Measurements from ENCODE around the gene PSMA4.
"Not testable (repeated sequence)": the region's sequence is repeated elsewhere in the genome, so short reads cannot be mapped to it uniquely, and the experiment has no call there.

Gene PSMA4
- 38.7 to 55.6 (median 51.9) reads per million in 3 donors for total RNA-seq

DNA sequence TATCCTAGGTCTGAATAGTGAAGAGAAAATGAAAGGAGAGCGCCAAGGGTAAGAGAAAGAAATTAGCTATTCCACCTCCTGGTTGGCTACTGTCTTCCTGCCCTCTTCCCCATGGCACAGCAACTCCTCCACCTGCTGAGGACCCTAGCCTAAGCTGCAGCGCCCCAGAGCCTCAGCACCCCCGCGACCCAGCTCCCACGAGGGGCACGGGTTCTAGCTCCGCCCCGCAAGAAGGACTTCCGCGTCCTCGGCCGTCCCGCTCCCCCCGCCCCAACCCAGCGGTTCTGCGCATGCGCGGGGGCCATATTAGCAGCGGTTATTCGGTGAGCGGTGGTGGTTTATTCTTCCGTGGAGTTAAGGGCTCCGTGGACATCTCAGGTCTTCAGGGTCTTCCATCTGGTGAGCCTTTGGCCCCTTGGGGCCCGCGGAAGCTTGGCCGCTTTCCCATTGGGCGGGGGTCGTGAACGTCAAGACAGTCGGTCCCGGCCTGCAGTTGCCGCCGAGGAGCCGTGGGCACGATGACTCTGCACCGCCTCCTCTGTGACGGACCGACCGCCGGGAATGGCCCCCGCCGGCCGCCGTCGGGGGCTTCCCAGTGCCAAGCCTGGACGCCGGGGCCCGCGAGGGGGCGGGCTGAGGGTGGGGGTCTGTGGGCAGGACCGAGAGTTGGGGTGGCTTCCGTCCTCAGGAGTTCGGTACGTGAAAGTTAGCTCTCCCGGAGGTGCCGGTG is at the start of gene PSMA4:
PSMA4 (plus strand) TSS at position 304 of the 730 bp plus-strand sequence. CDS start 1,484 bp downstream, outside the sequence.
- H3K4me1 ChIP-seq (ENCODE audit: control insufficient read depth, insufficient read depth, low read length, poor library complexity, severe bottlenecking), result peaks cover 5% of the 10 kb centered on the region
- peak within 1 kb of the TSS; percentile 95 for H3K4me3 ChIP-seq (ENCODE audit: insufficient read depth, low read depth, low read length, poor library complexity, severe bottlenecking)
- peak within 1 kb of the TSS; percentile 99 for H3K27ac ChIP-seq (ENCODE audit: insufficient read depth, low read length, poor library complexity, severe bottlenecking)
- H3K27me3 ChIP-seq (replicated peaks; ENCODE audit: control insufficient read depth, insufficient read depth, low read length, poor library complexity, severe bottlenecking), result no peaks in the 10 kb centered on the region
- H3K36me3 ChIP-seq (ENCODE audit: control insufficient read depth, insufficient read depth, low read length), result peaks cover 20% of the 10 kb centered on the region
- H3K9me3 ChIP-seq (ENCODE audit: control insufficient read depth, low read length), result no peaks in the 10 kb centered on the region
- DNase-seq, result peak; percentile 87 to 91 (median 87)

DNA sequence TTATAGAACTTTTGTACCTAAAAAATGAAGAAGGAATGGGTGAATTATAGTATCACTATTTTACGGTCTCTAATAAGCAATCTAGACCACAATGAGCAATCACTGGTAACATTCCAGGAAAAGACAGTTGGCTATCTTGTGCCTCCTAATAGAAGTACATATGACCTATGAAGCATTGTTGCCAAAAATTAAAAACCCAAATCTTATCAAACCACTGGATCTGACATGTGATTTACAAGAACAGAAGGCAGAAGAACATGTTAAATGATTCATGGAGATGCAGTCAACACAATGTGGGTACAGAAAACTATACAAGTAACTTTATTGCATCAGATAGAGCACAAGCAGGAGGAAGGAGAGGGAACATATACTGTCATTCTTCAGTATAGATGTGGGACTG is 47.4 kb upstream of the PSMA4 start:
- no peak overlapping the region for H3K27ac ChIP-seq (ENCODE audit: insufficient read depth, low read length, poor library complexity, severe bottlenecking)
- no peaks in the 10 kb centered on the region for H3K27me3 ChIP-seq (replicated peaks; ENCODE audit: control insufficient read depth, insufficient read depth, low read length, poor library complexity, severe bottlenecking)
- no peaks in the 10 kb centered on the region for H3K4me1 ChIP-seq (ENCODE audit: control insufficient read depth, insufficient read depth, low read length, poor library complexity, severe bottlenecking)
- peaks cover 76% of the 10 kb centered on the region for H3K36me3 ChIP-seq (ENCODE audit: control insufficient read depth, insufficient read depth, low read length)
- DNase-seq, result no peak
- no peak overlapping the region for H3K4me3 ChIP-seq (ENCODE audit: insufficient read depth, low read depth, low read length, poor library complexity, severe bottlenecking)
- H3K9me3 ChIP-seq (ENCODE audit: control insufficient read depth, low read length), result no peaks in the 10 kb centered on the region

DNA sequence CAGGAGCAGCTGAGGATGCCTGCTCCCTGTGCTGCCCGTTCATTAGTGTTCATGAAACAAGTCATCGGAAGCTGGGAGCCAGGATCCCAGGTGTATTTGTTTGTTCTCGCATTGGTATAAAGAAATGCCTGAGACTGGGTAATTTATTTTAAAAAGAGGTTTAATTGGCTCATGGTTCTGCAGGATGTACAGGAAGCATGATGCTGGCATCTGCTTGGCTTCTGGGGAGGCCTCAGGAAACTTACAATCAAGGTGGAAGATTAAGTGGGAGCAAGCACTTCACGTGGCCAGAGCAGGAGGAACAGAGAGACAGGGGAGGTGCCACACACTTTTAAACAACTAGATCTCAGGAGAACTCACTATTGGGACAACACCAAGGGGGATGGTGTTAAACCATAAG is 38.4 kb upstream of the PSMA4 start:
- peaks cover 17% of the 10 kb centered on the region for H3K36me3 ChIP-seq (ENCODE audit: control insufficient read depth, insufficient read depth, low read length)
- no peaks in the 10 kb centered on the region for H3K4me1 ChIP-seq (ENCODE audit: control insufficient read depth, insufficient read depth, low read length, poor library complexity, severe bottlenecking)
- no peaks in the 10 kb centered on the region for H3K27me3 ChIP-seq (replicated peaks; ENCODE audit: control insufficient read depth, insufficient read depth, low read length, poor library complexity, severe bottlenecking)

DNA sequence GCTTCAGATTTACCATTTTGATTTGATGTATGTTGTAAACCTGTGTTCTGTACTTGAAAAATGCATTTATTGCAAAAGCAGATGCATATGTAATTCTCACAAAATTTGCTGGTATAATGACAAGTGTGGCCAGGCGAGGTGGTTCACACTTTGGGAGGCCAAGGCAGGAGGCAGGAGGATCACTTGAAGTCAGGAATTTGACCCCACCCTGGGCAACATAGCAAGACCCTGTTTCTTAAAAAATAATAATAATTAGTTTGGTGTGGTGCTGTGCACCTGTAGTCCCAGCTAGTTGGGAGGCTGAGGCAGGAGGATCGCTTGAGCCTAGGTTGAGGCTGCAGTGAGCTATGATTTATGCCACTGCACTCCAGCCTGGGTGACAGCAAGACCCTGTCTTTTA is 37.6 kb upstream of the PSMA4 start:
- Histone ChIP-seq H3K27ac (ENCODE audit: insufficient read depth, low read length, poor library complexity, severe bottlenecking) (no peak overlapping the region), H3K27me3 (replicated peaks; ENCODE audit: control insufficient read depth, insufficient read depth, low read length, poor library complexity, severe bottlenecking) (no peaks in the 10 kb centered on the region), H3K9me3 (ENCODE audit: control insufficient read depth, low read length) (no peaks in the 10 kb centered on the region), H3K4me3 (ENCODE audit: insufficient read depth, low read depth, low read length, poor library complexity, severe bottlenecking) (no peak overlapping the region), H3K4me1 (ENCODE audit: control insufficient read depth, insufficient read depth, low read length, poor library complexity, severe bottlenecking) (no peaks in the 10 kb centered on the region), H3K36me3 (ENCODE audit: control insufficient read depth, insufficient read depth, low read length) (peaks cover 11% of the 10 kb centered on the region)
- no peak for DNase-seq

More for the DNA sequence above, 38.4 kb upstream of the PSMA4 start:
- Histone ChIP-seq H3K4me3 (ENCODE audit: insufficient read depth, low read depth, low read length, poor library complexity, severe bottlenecking) (no peak overlapping the region), H3K27ac (ENCODE audit: insufficient read depth, low read length, poor library complexity, severe bottlenecking) (no peak overlapping the region), H3K9me3 (ENCODE audit: control insufficient read depth, low read length) (no peaks in the 10 kb centered on the region)
- no peak for DNase-seq

DNA sequence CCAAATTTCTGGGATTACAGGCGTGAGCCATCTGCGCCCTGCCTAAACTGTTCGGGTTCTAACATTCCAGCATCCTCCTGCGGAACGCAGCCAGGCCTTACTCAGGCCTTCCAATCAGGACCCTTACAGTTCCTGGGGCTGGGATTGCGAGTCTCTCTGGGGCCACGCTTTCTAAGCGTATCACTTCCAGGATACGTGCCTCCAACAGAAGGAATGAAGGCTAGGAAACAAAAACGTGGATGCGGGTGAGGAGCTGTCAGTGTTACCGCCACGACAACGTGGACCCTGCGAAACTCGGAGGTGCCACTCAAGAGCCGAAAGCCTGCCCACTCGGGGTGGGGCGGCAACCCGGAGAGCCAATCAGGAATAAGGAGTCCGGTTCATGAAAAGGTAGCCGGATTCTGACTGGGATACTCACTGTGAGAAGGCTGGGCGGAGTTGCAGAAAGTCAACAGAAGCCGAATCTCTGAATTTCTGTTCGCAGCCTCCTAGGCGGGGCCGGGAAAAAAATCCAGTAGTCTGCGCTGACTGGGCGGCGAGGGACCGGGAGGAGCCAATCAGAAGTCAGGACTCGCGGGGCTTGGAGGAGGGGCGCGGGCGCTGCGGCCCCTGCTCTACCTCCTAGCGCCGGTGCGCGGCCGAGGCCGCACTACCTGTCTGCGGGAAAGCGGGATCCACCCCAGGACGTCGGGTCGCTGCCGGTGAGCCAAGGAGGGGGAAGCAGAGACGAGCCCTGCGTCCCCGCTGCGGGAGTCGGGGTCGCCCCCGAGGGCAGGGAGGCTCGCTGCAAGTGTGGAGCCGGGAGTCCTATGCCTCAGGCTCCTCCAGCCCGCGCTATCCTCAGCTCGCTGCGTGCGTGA is 33.0 kb upstream of the PSMA4 start, which contains the start of gene HYKK:
HYKK (plus strand) TSS at position 607 of the 860 bp plus-strand sequence. CDS start 5,512 bp downstream, outside the sequence.
- Histone ChIP-seq H3K27ac (ENCODE audit: insufficient read depth, low read length, poor library complexity, severe bottlenecking) (no peak within 1 kb of the TSS), H3K4me1 (ENCODE audit: control insufficient read depth, insufficient read depth, low read length, poor library complexity, severe bottlenecking) (peaks cover 6% of the 10 kb centered on the region), H3K9me3 (ENCODE audit: control insufficient read depth, low read length) (no peaks in the 10 kb centered on the region), H3K36me3 (ENCODE audit: control insufficient read depth, insufficient read depth, low read length) (no peaks in the 10 kb centered on the region), H3K27me3 (replicated peaks; ENCODE audit: control insufficient read depth, insufficient read depth, low read length, poor library complexity, severe bottlenecking) (no peaks in the 10 kb centered on the region), H3K4me3 (ENCODE audit: insufficient read depth, low read depth, low read length, poor library complexity, severe bottlenecking) (peak within 1 kb of the TSS; percentile 73)
- DNase-seq, result peak; percentile 39 to 69 (median 58)

DNA sequence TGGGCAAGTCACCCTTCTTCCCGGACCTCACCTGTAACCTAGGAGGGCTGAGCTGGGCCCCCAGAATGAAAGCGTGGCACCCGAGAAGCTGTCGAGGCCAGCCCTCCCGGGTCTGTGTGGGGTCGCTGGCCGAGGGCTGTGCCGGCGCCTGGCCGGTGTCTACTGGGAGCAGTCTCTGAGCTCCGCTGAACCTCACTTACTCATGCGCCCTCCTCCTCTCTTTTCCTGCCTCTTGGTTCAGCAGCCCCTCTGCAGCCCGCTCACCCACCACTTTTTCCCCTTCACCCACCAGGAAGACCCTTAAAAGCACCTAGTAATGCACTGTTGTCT is 32.4 kb upstream of the PSMA4 start:
- no peaks in the 10 kb centered on the region for H3K9me3 ChIP-seq (ENCODE audit: control insufficient read depth, low read length)
- peak overlapping the region; percentile 73 for H3K4me3 ChIP-seq (ENCODE audit: insufficient read depth, low read depth, low read length, poor library complexity, severe bottlenecking)
- DNase-seq, result no peak
- H3K4me1 ChIP-seq (ENCODE audit: control insufficient read depth, insufficient read depth, low read length, poor library complexity, severe bottlenecking), result peaks cover 6% of the 10 kb centered on the region
- H3K27ac ChIP-seq (ENCODE audit: insufficient read depth, low read length, poor library complexity, severe bottlenecking), result no peak overlapping the region
- H3K27me3 ChIP-seq (replicated peaks; ENCODE audit: control insufficient read depth, insufficient read depth, low read length, poor library complexity, severe bottlenecking), result no peaks in the 10 kb centered on the region
- no peaks in the 10 kb centered on the region for H3K36me3 ChIP-seq (ENCODE audit: control insufficient read depth, insufficient read depth, low read length)

DNA sequence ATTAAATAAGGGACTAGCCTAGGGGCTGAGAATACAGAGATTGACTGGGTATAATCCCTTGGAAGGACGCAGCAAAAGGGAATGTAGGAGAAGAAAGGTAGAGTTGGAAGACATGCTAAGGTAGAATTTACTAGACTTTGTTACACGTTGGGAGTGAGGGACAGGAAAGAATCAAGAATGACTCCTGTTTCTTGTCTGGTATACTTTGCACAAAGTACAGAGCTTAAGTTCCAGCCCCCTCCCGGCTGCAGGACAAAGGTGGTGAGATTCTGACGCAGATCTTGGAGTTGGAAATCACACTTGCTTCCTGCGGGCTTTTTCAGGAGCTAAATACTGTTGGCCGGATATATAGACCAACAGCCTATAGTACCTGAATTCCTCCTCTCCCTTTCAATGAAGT is 32.0 kb upstream of the PSMA4 start:
- Histone ChIP-seq H3K27me3 (replicated peaks; ENCODE audit: control insufficient read depth, insufficient read depth, low read length, poor library complexity, severe bottlenecking) (no peaks in the 10 kb centered on the region), H3K36me3 (ENCODE audit: control insufficient read depth, insufficient read depth, low read length) (no peaks in the 10 kb centered on the region), H3K4me1 (ENCODE audit: control insufficient read depth, insufficient read depth, low read length, poor library complexity, severe bottlenecking) (peaks cover 6% of the 10 kb centered on the region), H3K4me3 (ENCODE audit: insufficient read depth, low read depth, low read length, poor library complexity, severe bottlenecking) (no peak overlapping the region), H3K9me3 (ENCODE audit: control insufficient read depth, low read length) (no peaks in the 10 kb centered on the region), H3K27ac (ENCODE audit: insufficient read depth, low read length, poor library complexity, severe bottlenecking) (no peak overlapping the region)
- DNase-seq, result no peak

DNA sequence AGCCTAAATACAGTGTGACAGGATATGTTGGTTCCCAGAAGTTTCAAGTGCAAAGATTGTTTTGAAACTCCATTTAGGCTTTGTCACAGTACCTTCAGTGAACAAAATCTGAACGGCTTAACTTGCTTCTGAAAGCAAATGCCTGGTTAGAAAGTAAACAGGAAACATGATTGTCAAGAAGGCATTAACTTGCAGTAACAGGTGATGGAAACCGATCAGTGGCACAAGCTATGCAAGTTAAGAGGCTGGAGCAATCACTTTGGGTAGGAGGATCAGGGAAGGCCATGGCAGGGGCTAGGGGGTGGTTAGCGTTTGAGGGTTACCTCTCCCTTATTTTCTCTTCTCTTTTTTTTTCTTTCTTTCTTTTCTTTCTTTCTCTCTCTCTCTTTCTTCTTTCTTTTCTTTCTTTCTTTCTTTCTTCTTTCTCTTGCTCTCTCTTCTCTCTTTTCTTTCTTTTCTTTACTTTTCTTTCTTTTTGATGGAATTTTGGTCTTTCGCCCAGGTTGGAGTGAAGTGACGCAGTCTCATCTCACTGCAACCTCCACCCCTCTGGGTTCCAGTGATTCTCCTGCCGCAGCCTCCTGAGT is 30.4 kb upstream of the PSMA4 start:
- no peak for DNase-seq
- Histone ChIP-seq H3K4me3 (ENCODE audit: insufficient read depth, low read depth, low read length, poor library complexity, severe bottlenecking) (no peak overlapping the region), H3K27me3 (replicated peaks; ENCODE audit: control insufficient read depth, insufficient read depth, low read length, poor library complexity, severe bottlenecking) (no peaks in the 10 kb centered on the region)

DNA sequence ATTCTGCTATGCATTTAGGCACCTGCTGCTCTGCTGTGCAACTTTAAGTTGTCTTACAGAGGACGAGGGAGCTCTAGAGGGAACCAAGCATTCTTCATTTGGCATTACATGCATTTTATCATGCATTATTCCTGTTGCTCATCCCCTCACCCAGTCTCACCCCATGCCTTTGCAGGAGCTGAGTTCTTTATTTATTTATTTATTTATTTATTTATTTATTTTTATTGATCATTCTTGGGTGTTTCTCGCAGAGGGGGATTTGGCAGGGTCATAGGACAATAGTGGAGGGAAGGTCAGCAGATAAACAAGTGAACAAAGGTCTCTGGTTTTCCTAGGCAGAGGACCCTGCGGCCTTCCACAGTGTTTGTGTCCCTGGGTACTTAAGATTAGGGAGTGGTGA is 20.2 kb upstream of the PSMA4 start:
- H3K4me3 ChIP-seq (ENCODE audit: insufficient read depth, low read depth, low read length, poor library complexity, severe bottlenecking); H3K27me3 ChIP-seq (replicated peaks; ENCODE audit: control insufficient read depth, insufficient read depth, low read length, poor library complexity, severe bottlenecking); DNase-seq; H3K9me3 ChIP-seq (ENCODE audit: control insufficient read depth, low read length); H3K36me3 ChIP-seq (ENCODE audit: control insufficient read depth, insufficient read depth, low read length); H3K27ac ChIP-seq (ENCODE audit: insufficient read depth, low read length, poor library complexity, severe bottlenecking); H3K4me1 ChIP-seq (ENCODE audit: control insufficient read depth, insufficient read depth, low read length, poor library complexity, severe bottlenecking): not testable (repeated sequence)

More for the DNA sequence above, 30.4 kb upstream of the PSMA4 start:
- Histone ChIP-seq H3K4me1 (ENCODE audit: control insufficient read depth, insufficient read depth, low read length, poor library complexity, severe bottlenecking) (peaks cover 6% of the 10 kb centered on the region), H3K9me3 (ENCODE audit: control insufficient read depth, low read length) (no peaks in the 10 kb centered on the region), H3K36me3 (ENCODE audit: control insufficient read depth, insufficient read depth, low read length) (no peaks in the 10 kb centered on the region), H3K27ac (ENCODE audit: insufficient read depth, low read length, poor library complexity, severe bottlenecking) (no peak overlapping the region)

DNA sequence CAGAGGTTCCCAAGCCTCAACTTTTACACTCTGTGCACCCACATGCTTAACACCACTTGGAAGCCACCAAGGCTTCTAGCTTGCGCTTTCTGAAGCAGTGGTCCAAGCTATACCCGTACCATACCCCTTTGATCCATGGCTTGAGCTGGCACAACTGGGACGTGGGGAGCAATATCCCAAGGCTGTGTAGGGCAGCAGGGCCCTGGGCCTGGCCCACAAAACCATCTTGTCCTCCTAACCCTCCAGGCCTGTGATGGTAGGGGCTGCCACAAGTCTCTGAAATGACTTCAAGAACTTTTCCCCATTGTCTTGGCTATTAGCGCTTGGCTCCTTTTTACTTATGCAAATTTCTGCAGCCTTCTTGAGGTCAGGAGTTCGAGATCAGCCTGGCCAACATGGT is 16.0 kb upstream of the PSMA4 start:
- Histone ChIP-seq H3K36me3 (ENCODE audit: control insufficient read depth, insufficient read depth, low read length) (no peaks in the 10 kb centered on the region), H3K4me1 (ENCODE audit: control insufficient read depth, insufficient read depth, low read length, poor library complexity, severe bottlenecking) (no peaks in the 10 kb centered on the region), H3K27ac (ENCODE audit: insufficient read depth, low read length, poor library complexity, severe bottlenecking) (no peak overlapping the region), H3K4me3 (ENCODE audit: insufficient read depth, low read depth, low read length, poor library complexity, severe bottlenecking) (no peak overlapping the region), H3K27me3 (replicated peaks; ENCODE audit: control insufficient read depth, insufficient read depth, low read length, poor library complexity, severe bottlenecking) (no peaks in the 10 kb centered on the region), H3K9me3 (ENCODE audit: control insufficient read depth, low read length) (no peaks in the 10 kb centered on the region)
- no peak for DNase-seq

Measured in effector memory CD4-positive, alpha-beta T cell (primary cell).